GM12892 (cell line): Measurements from ENCODE around the gene PCID2.

Experiments
- POLR2A ChIP-seq: IDR thresholded peaks from 2 replicates; pipeline ENCODE4 v1.6.1; 2011; ENCODE audit warnings: low read depth, low read length, control low read depth
- TAF1 ChIP-seq: IDR thresholded peaks from 2 replicates; pipeline ENCODE4 v1.6.1; 2011; ENCODE audit warnings: low read depth, mild to moderate bottlenecking, control low read depth, low read length, borderline replicate concordance

- TF ChIP-seq TAF1: no peak
- no peak for TF ChIP-seq POLR2A
Measured at GRCh38 chr13:113229791-113230190, 21.3 kb upstream of the PCID2 start.
